HCT116 (cell line): ENCODE measurements around the gene DPP4. TPM values are rescaled to one million over a fixed set of nuclear protein-coding genes. Genes with fewer than 3 reads are reported as not detected.

Source experiments
- ATAC-seq: fragments of 200-7000 bp; cut with Tn5 transposase; 2 replicates; pipeline ENCODE4 v1.9.1; 2020; ENCODE audit warnings: mild to moderate bottlenecking, moderate library complexity
- BruUV-seq: library from RNA; stranded (reverse); fragments of 400-500 nt; replicated peaks from 2 replicates; lab custom pipeline; 2021; lab: Mats Ljungman, UMichigan
- CTCF ChIA-PET: fragments of 300-600 bp; sonication (Branson Sonifier 250); formaldehyde crosslinking; loops from one replicate; lab custom pipeline; 2021; ENCODE audit warnings: antibody characterized with exemption; lab: Charles Lee
- POLR2A ChIA-PET: fragments of 300-600, 350-600 bp; sonication (Branson Sonifier 250); formaldehyde crosslinking; loops from one replicate; lab custom pipeline; 2021; ENCODE audit warnings: antibody characterized with exemption; lab: Charles Lee
- RAD21 ChIA-PET, 2 experiments: fragments of 300-600 bp; sonication (Branson Sonifier 250); formaldehyde crosslinking; loops; one replicate each; lab custom pipeline; 2023; ENCODE audit warnings: low total read pairs in 2 of 2; ENCODE audit not compliant: uncharacterized antibody in 2 of 2, unreplicated experiment in 2 of 2, low non-redundant PET in 1 of 2; lab: Charles Lee
- DNase-seq: peaks from one replicate; pipeline ENCODE4 v3.0.0-alpha.2; 2010; ENCODE audit warnings: low read depth, low spot score
- H2AFZ ChIP-seq: fragments of 200-600 bp; shearing (Covaris generic), sonication (generic); 2 replicates; pipeline ENCODE4 v1.6.1; 2017; ENCODE audit warnings: low read depth, mixed run types, mixed read lengths, antibody characterized with exemption, low read length; ENCODE audit not compliant: poor library complexity, severe bottlenecking
- H3K27ac ChIP-seq: 2 replicates; pipeline ENCODE4 v1.5.1; 2012; ENCODE audit warnings: low read depth, low read length
- H3K27me3 ChIP-seq: fragments of 200-600 bp; sonication (generic); 2 replicates; pipeline ENCODE4 v1.6.1; 2016; ENCODE audit warnings: mixed run types, low read length, mixed read lengths; ENCODE audit not compliant: insufficient read depth
- H3K36me3 ChIP-seq, 2 experiments: fragments of 200-500 bp in 1 of 2; fragments of 200-600 bp in 1 of 2; sonication (Bioruptor generic) in 1 of 2; sonication (generic) in 1 of 2; 2 replicates each; pipeline versions ENCODE4 v1.5.1 to v1.6.1; 2014 to 2016; ENCODE audit warnings: low read length in 2 of 2, inconsistent platforms in 1 of 2, mixed read lengths in 1 of 2, mixed run types in 1 of 2; ENCODE audit not compliant: insufficient read depth in 2 of 2, control insufficient read depth in 1 of 2
- H3K4me1 ChIP-seq, 2 experiments: fragments of 200-600 bp in 1 of 2; sonication (generic) in 1 of 2; 2 replicates each; pipeline versions ENCODE4 v1.5.1 to v1.6.1; 2012 to 2017; ENCODE audit warnings: low read length in 2 of 2, inconsistent platforms in 1 of 2, mild to moderate bottlenecking in 1 of 2, mixed read lengths in 1 of 2, mixed run types in 1 of 2, moderate library complexity in 1 of 2; ENCODE audit not compliant: insufficient read depth in 2 of 2, control insufficient read depth in 1 of 2
- H3K4me2 ChIP-seq: fragments of 200-600 bp; sonication (generic); 2 replicates; pipeline ENCODE4 v1.6.1; 2017; ENCODE audit warnings: mixed run types, low read length, mixed read lengths
- H3K4me3 ChIP-seq, 2 experiments: fragments of 200-600 bp in 1 of 2; sonication (generic) in 1 of 2; replicated peaks in 1 of 2; 2 replicates each; pipeline ENCODE4 v1.5.1; 2011 to 2016; ENCODE audit warnings: low read length in 2 of 2, control low read depth in 1 of 2, low read depth in 1 of 2, mild to moderate bottlenecking in 1 of 2, mixed read lengths in 1 of 2, mixed run types in 1 of 2
- H3K79me2 ChIP-seq: fragments of 200-600 bp; sonication (generic); 2 replicates; pipeline ENCODE4 v1.6.1; 2017; ENCODE audit warnings: mild to moderate bottlenecking, mixed run types, low read length, moderate library complexity, mixed read lengths; ENCODE audit not compliant: insufficient read depth
- H3K9ac ChIP-seq: fragments of 200-600 bp; sonication (generic); 2 replicates; pipeline ENCODE4 v1.6.1; 2016; ENCODE audit warnings: low read length, mixed read lengths
- H3K9me2 ChIP-seq: fragments of 200-600 bp; sonication (generic), shearing (Covaris generic); 2 replicates; pipeline ENCODE4 v1.6.1; 2017; ENCODE audit warnings: mixed run types, mild to moderate bottlenecking, moderate library complexity; ENCODE audit not compliant: insufficient read depth
- H3K9me3 ChIP-seq, 2 experiments: fragments of 200-500 bp in 1 of 2; fragments of 200-600 bp in 1 of 2; sonication (Bioruptor generic) in 1 of 2; sonication (generic) in 1 of 2; 2 replicates each; pipeline ENCODE4 v1.6.1; 2014 to 2017; ENCODE audit warnings: low read length in 2 of 2, mixed read lengths in 2 of 2, inconsistent platforms in 1 of 2, low read depth in 1 of 2, mild to moderate bottlenecking in 1 of 2, mixed run types in 1 of 2, moderate library complexity in 1 of 2; ENCODE audit not compliant: control insufficient read depth in 1 of 2, insufficient read depth in 1 of 2
- H4K20me1 ChIP-seq: fragments of 200-600 bp; sonication (generic), shearing (Covaris generic); 2 replicates; pipeline ENCODE4 v1.6.1; 2017; ENCODE audit warnings: mixed run types, mild to moderate bottlenecking, moderate library complexity; ENCODE audit not compliant: insufficient read depth
- EZH2 ChIP-seq: fragments of 200-600 bp; sonication (generic); IDR thresholded peaks from 2 replicates; pipeline ENCODE4 v1.6.1; 2017; ENCODE audit warnings: antibody characterized with exemption, mixed run types
- FOSL1 ChIP-seq: IDR thresholded peaks from 2 replicates; pipeline ENCODE4 v1.6.1; 2012; ENCODE audit warnings: low read depth
- POLR2AphosphoS5 ChIP-seq: IDR thresholded peaks from 2 replicates; pipeline ENCODE4 v1.6.1; 2011; ENCODE audit warnings: mild to moderate bottlenecking, low read depth, low read length, moderate library complexity
- SP1 ChIP-seq: IDR thresholded peaks from 2 replicates; pipeline ENCODE4 v1.6.1; 2012; ENCODE audit warnings: low read depth
- intact Hi-C: fragments of 100-400 bp; cut with micrococcal nuclease; formaldehyde crosslinking; loops from 2 replicates; pipeline ENCODE4 v1.10.0; 2022
- total RNA-seq: library from RNA; stranded (reverse); gene quantifications from one replicate; pipeline ENCODE4 v1.2.1, GENCODE V29; 2021; ENCODE audit not compliant: unreplicated experiment
- TF ChIP-seq, protein P1 (sequence below): IDR thresholded peaks from 2 replicates; pipeline ENCODE4 v1.6.1; 2012; ENCODE audit warnings: low read depth
- TF ChIP-seq, protein P2 (sequence below): IDR thresholded peaks from 2 replicates; pipeline ENCODE4 v1.6.1; 2012

Gene DPP4
- total RNA-seq, 1 experiment from 2014 or later: 3.6 TPM

DNA sequence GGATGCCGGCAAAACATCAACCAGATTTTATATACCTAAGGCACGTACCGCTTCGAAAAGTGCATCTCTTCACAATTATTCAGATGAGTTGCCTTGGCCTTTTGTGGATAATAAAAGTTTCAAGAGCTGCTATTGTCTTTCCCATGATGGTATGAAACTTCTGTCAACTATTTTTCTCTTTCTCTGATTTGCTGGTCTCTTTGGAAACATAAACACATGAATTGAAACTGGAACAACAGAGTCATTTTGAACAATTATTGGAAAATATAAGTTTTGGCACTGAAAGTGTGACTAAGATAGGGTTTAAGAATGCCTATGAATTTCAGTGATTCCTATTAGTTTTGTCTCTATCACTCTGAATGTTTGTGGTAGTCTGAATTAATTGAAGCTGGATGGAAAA lies 109.9 kb downstream of the DPP4 start (continued):
- TF ChIP-seq, protein P1, sequence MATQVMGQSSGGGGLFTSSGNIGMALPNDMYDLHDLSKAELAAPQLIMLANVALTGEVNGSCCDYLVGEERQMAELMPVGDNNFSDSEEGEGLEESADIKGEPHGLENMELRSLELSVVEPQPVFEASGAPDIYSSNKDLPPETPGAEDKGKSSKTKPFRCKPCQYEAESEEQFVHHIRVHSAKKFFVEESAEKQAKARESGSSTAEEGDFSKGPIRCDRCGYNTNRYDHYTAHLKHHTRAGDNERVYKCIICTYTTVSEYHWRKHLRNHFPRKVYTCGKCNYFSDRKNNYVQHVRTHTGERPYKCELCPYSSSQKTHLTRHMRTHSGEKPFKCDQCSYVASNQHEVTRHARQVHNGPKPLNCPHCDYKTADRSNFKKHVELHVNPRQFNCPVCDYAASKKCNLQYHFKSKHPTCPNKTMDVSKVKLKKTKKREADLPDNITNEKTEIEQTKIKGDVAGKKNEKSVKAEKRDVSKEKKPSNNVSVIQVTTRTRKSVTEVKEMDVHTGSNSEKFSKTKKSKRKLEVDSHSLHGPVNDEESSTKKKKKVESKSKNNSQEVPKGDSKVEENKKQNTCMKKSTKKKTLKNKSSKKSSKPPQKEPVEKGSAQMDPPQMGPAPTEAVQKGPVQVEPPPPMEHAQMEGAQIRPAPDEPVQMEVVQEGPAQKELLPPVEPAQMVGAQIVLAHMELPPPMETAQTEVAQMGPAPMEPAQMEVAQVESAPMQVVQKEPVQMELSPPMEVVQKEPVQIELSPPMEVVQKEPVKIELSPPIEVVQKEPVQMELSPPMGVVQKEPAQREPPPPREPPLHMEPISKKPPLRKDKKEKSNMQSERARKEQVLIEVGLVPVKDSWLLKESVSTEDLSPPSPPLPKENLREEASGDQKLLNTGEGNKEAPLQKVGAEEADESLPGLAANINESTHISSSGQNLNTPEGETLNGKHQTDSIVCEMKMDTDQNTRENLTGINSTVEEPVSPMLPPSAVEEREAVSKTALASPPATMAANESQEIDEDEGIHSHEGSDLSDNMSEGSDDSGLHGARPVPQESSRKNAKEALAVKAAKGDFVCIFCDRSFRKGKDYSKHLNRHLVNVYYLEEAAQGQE: no peak

DNA sequence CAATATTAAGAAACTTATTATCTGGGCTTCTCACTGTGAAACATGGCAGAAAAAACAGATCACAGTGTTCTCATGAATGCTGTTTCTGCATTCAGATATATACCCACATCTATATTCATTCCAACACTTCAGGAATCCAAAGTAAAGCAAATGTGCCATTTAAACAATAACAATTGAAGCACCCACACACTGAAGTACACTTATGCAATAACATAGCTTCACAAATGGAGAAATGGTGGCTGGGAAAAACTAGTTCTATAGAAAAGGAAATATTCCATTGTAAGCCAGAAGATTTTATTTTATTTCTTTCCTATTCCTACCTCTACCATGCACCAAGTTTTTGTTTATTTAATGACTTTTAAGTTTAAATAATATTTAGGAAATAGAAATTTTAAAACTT lies 111.9 kb downstream of the DPP4 start:
- intact Hi-C loops: no loop called here
- no peak for DNase-seq
- TF ChIP-seq SP1: no peak
- TF ChIP-seq, protein P2, sequence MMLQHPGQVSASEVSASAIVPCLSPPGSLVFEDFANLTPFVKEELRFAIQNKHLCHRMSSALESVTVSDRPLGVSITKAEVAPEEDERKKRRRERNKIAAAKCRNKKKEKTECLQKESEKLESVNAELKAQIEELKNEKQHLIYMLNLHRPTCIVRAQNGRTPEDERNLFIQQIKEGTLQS: no peak
- TF ChIP-seq FOSL1: no peak
- TF ChIP-seq POLR2AphosphoS5: no peak
- TF ChIP-seq EZH2: no peak
- TF ChIP-seq, all 23 proteins: peak for 0
- Histone ChIP-seq H3K27me3 (no peaks in the 10 kb centered on the region), H4K20me1 (no peaks in the 10 kb centered on the region), H3K4me2 (no peak overlapping the region), H3K4me1 (no peaks in the 10 kb centered on the region), H2AFZ (no peak overlapping the region), H3K4me3 (no peak overlapping the region), H3K9me3 (no peaks in the 10 kb centered on the region), H3K27ac (no peak overlapping the region), H3K79me2 (no peaks in the 10 kb centered on the region), H3K36me3 (no peaks in the 10 kb centered on the region), H3K9ac (no peak overlapping the region), H3K9me2 (peaks cover 4% of the 10 kb centered on the region; the same call in 1 of the 2 replicates)
- RAD21 ChIA-PET: no interaction called here
- ATAC-seq: no peak
- POLR2A ChIA-PET: no interaction called here
- no TSS peak for BruUV-seq
- CTCF ChIA-PET: no interaction called here
